AG20443 (cell line): Measurements from ENCODE around the gene HIGD2A.

ENCODE experiments used
- DNase-seq: peaks from one replicate; pipeline ENCODE4 v3.0.0; 2012; ENCODE audit warnings: low spot score, mixed read lengths

HIGD2A gene

GRCh38 chr5:176388444-176389134, at the start of gene HIGD2A, which contains the start of gene NOP16:
TSS of gene HIGD2A (plus strand) at chr5:176388751. CDS start at chr5:176388820, 69 bp downstream.
TSS of gene NOP16 (minus strand) at chr5:176388598. CDS start at chr5:176388539, 59 bp downstream.
- DNase-seq: peak; percentile 98

DNA sequence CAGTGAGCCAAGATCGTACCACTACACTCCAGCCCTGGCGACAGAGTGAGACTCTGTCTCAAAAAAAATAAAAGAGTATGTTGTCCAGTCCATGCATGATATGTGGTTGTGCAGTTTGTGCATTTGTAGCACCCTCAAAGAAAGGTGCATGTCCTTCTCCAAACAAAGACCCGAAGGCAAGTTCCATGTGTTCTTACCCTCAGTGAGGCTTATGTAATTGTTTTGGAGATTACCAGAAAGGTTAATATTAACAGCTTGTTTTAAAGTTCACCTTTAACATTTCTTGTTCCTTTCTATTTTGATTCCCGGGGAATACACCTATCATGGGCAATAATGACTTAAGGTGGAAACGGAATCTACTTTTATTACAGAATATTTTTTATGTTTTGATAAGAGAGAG, 49.2 kb upstream of the HIGD2A start:
- DNase-seq: no peak

DNA sequence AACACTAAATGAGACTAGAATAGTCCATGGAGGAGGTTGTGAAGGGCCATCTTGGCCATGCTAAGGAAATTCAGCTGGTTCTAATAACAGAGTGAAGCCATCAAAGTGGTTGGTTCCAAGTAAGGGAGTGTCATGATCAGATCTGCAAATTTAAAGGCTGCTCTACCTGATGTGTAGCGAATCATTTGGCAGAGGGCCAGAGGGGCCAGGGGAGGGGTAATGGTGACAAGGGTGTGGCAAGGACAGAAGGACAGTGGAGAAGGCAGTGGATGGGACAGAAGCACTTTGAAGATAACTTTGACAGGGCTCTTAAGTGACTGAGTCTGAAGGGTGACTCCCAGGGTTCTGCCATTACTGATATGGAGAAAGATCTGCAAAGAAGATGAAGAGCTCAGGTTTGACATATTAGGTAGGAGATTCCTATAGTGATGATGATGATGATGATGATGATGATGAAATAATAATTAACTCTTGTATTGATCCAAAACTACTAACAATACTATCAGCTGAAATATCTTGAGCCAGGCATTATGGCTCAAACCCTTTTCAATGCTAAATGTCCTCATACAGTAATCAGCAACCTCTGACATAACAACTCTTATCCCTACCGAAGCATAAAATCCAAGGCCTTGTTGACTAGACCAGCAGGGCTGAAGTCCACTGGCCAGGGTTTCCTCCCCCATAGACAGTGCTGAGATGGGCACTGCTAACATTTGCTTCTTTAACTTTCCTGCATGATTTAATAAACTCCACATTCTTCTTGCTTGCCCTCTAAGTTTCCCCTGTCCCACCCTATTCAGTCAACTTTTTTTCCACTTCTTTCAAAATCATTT, 47.0 kb upstream of the HIGD2A start:
- DNase-seq: no peak

DNA sequence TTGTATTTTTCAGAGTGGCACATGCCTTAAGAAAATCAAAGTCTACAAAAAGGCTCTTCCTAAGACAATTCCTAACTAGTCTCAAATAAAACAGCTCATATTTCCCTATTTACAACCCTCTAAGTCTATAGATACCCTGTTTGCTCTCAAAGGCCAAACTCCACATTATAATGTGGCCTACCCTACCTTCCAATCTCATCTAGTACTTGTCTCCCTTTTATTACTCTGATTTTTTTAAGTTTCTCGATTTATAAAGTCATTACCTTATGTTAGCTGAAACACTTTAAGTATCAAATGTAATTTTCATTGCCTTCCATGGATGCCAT, 46.4 kb upstream of the HIGD2A start:
- DNase-seq: no peak

GRCh38 chr5:176342766-176343458, 45.6 kb upstream of the HIGD2A start:
- DNase-seq: no peak

GRCh38 chr5:176350416-176350815, 38.1 kb upstream of the HIGD2A start:
- no peak for DNase-seq

GRCh38 chr5:176352116-176352878, 36.3 kb upstream of the HIGD2A start:
- no peak for DNase-seq

GRCh38 chr5:176353533-176353932, 35.0 kb upstream of the HIGD2A start:
- DNase-seq: no peak

GRCh38 chr5:176355400-176356178, 33.0 kb upstream of the HIGD2A start:
- DNase-seq: no peak

GRCh38 chr5:176356179-176356566, 32.4 kb upstream of the HIGD2A start:
- no peak for DNase-seq

DNA sequence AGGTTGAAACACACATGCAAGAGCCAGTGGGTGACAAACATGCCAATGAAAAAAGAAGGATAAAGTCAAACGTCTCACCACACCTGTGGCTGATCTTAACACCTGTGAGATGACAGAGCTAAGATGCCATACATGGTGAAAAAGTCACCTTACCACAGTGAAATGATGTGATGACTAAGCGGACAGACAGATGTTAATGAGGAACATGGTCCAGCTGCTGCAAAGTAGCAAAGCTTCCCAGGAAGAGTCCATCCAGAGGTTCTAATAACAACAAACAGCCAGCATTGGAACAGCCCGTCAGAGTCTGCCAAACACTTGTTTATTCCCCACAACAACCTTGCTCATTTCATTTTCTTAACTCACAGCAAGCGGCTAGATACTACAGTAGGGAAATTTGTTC, 28.9 kb upstream of the HIGD2A start:
- DNase-seq: no peak

DNA sequence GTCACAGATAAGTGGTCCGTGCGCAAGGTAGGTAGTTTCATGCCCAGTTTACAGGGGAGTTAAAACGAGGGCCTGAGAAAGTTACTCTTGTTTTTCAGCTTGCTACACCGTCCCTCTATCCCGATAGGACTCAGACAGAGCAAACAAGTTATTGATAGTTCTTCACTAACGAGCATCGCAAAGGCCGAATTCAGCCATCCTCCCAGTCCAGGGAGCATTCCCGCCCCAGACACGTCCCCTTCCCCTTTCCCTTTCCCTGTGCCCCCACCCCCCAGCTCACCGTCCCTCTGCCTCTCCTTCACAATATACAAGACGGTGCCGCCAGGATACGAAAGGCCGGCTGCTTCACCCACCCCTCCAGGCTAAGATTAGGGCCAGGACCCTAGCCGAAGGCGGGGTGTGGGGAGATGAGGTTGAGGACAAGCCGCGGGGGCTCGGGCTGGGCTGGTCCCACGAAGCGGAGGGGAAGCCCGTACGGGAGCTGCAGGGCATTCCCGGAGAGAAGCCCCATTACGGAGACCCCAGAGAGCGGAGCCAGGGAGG, 27.6 kb upstream of the HIGD2A start:
- no peak for DNase-seq

- DNase-seq: peak; percentile 95
Observed at GRCh38 chr5:176361437-176362232, 26.9 kb upstream of the HIGD2A start, which contains the start of gene KIAA1191. TSS of gene KIAA1191 (minus strand) at chr5:176361764. CDS start at chr5:176359508, 2,256 bp downstream.

GRCh38 chr5:176362233-176362490, 26.4 kb upstream of the HIGD2A start:
- DNase-seq: no peak

DNA sequence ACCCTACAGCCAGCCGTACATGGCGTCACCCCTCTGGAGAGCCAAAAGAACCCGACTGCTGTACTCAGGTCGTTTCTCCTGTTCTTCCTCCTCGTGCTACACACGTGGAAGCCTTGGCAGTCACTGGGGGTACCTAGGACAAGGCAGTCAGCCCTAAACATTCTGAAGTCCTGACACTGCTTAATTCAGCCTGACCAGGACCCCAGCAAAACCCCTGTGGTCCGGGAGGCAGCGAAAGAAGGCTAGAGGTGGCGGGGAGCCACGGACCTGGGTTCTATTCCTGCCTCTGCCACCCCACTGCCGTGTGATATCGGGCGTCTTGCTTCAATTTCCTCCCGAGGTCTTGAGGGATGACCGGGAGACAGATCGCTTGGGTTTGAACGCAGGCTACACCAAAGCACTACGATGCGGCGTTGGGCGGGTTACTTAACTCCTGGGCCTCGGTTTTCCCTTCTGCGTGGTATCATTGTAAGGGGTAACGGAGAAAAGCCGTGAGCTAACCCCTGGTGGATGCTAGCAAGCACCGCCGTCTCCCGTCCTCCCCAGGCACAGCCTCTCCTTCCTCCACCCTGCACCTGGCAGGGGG, 23.7 kb upstream of the HIGD2A start:
- DNase-seq: no peak

DNA sequence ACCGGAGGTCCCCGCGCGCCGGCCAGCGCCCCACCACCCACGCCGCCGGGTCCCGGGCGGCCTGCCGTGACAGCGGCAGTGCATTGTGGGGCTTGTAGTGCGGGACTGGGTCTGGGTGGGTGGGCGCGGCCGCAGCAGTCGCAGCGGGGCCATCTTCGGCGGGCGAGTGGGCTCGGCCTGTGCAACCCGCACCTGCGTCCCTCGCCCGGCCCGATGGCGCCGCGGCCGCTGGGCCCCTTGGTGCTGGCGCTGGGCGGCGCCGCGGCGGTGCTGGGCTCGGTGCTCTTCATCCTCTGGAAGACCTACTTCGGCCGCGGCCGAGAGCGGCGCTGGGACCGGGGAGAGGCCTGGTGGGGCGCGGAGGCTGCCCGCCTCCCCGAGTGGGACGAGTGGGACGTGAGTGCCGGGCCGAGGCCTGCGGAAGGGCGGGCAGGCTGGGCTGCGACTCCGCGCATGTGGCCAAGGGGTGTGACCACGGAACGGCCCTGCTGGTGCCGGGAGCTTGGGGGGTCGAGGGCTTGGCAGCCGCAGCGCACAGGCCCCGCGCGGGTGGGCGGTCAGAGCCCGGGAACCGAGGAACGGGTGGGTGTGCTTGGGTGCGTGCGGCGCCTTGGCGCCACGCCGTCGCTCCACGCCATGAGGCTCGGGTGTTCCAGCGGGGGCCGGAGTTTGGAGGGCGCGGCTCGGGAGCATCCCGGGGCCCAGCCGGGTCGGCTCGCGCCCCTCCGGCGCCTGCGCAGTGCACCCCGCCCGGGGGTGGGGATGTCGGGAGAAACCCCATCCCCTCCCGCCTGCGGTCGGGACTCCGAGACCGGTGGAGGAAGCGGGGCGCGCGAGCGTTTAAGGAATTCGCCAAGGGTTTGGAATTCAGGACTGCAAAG, 23.0 kb upstream of the HIGD2A start, which contains the start of gene ARL10:
TSS of gene ARL10 (plus strand) at position 137 of the 881 bp plus-strand sequence. CDS start at position 214, 77 bp downstream.
- DNase-seq: peak; percentile 91

DNA sequence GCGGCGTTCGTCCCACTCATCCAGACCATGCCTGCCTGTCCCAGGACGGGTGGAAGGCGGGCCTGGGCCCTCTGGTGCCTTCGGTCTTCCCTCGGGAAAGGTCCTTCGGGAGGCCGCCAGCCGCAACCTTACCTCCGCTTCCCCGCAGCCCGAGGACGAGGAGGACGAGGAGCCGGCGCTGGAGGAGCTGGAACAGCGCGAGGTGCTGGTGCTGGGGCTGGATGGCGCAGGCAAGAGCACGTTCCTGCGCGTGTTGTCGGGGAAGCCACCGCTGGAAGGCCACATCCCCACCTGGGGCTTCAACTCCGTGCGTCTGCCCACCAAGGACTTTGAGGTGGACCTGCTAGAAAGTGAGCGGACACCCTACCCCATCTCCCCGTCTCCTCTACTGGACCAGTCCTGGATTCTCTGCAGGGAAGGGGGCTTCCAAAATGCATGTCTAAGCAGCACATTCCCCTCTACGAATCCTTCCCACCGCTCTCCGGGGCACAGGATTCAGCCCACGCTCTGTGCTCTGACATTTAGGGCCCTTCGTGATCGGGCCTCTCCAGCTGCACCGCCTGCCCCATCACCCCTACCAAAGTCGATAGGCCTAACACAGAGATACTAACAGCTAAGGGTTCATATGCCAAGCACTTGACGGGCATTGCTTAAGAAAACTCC, 22.2 kb upstream of the HIGD2A start:
- DNase-seq: no peak

DNA sequence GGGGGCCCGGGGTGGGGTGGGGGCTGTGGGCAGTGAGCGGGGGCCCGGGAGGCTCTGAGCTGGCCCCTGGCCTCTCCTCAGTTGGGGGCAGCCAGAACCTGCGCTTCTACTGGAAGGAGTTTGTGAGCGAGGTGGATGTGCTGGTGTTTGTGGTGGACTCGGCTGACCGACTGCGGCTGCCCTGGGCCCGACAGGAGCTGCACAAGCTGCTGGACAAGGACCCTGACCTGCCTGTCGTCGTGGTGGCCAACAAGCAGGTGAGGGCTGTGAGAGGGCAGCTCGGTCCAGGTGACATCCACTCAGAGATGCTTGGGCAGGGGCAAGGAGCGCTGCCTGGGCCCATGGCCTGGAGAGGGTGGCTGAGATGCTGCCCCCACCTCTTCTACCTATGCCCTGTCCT, 19.8 kb upstream of the HIGD2A start:
- no peak for DNase-seq
